Memory B cell (primary cell): ENCODE data around the gene AIFM3.
"Not testable (repeated sequence)": the region's sequence is repeated elsewhere in the genome, so short reads cannot be mapped to it uniquely, and the experiment has no call there.

Source experiments
- ATAC-seq: fragments of 150-1000 bp; cut with Tn5 transposase; 2 replicates; pipeline ENCODE4 v1.10.0; 2021; ENCODE audit warnings: low read depth, mild to moderate bottlenecking, moderate library complexity
- DNase-seq, 2 donors: peaks; one replicate each; pipeline ENCODE4 v3.0.0; 2022; ENCODE audit warnings: low spot score in 2 of 2
- H3K27ac Mint-ChIP-seq: one replicate; pipeline ENCODE4 v1.8.0; 2022; ENCODE audit warnings: mild to moderate bottlenecking, moderate library complexity, mixed read lengths
- H3K27me3 Mint-ChIP-seq: one replicate; pipeline ENCODE4 v1.8.0; 2022; ENCODE audit warnings: mixed read lengths
- H3K36me3 Mint-ChIP-seq: one replicate; pipeline ENCODE4 v1.8.0; 2022; ENCODE audit warnings: mild to moderate bottlenecking, mixed read lengths
- H3K4me1 Mint-ChIP-seq: one replicate; pipeline ENCODE4 v1.8.0; 2022; ENCODE audit warnings: mixed read lengths
- H3K4me3 Mint-ChIP-seq: one replicate; pipeline ENCODE4 v1.8.0; 2022; ENCODE audit warnings: mild to moderate bottlenecking, moderate library complexity, mixed read lengths
- H3K9me3 Mint-ChIP-seq: one replicate; pipeline ENCODE4 v1.8.0; 2022; ENCODE audit warnings: mixed read lengths

Gene AIFM3

GRCh38 chr22:20970939-20971657 lies 4.0 kb downstream of the AIFM3 start:
- no peaks in the 10 kb centered on the region for H3K9me3 Mint-ChIP-seq
- H3K27me3 Mint-ChIP-seq, result no peaks in the 10 kb centered on the region
- DNase-seq, result no peak
- H3K4me1 Mint-ChIP-seq, result peaks cover 20% of the 10 kb centered on the region
- ATAC-seq, result no peak
- H3K4me3 Mint-ChIP-seq, result no peak overlapping the region
- no peak overlapping the region for H3K27ac Mint-ChIP-seq
- no peaks in the 10 kb centered on the region for H3K36me3 Mint-ChIP-seq

DNA sequence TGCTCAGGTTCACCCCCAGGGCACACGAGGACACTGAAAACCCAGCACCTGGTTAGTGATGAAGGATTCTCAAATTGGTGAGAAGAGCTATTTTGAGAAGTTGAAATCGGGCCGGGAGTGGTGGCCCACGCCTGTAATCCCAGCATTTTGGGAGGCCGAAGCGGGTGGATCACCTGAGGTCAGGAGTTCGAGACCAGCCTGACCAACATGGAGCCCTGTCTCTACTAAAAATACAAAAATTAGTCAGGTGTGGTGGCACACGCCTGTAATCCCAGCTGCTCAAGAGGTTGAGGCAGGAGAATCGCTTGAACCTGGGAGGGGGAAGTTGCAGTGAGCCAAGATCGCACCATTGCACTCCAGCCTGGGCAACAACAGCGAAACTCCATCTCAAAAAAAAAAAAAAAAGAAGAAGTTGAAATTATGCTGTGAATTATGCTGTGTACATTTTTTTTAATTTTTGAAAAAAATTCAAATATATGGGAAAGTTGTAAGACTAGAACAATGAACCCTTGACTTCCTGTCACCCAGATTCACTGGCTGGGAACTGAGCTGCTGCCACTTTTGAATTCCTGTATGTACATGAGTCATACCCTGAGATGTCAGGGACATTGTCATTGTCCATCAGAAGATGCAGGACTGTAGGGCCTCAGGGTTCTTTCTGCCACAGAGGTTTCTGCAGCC lies 5.1 kb downstream of the AIFM3 start:
- H3K4me3 Mint-ChIP-seq, H3K27me3 Mint-ChIP-seq: not testable (repeated sequence)

DNA sequence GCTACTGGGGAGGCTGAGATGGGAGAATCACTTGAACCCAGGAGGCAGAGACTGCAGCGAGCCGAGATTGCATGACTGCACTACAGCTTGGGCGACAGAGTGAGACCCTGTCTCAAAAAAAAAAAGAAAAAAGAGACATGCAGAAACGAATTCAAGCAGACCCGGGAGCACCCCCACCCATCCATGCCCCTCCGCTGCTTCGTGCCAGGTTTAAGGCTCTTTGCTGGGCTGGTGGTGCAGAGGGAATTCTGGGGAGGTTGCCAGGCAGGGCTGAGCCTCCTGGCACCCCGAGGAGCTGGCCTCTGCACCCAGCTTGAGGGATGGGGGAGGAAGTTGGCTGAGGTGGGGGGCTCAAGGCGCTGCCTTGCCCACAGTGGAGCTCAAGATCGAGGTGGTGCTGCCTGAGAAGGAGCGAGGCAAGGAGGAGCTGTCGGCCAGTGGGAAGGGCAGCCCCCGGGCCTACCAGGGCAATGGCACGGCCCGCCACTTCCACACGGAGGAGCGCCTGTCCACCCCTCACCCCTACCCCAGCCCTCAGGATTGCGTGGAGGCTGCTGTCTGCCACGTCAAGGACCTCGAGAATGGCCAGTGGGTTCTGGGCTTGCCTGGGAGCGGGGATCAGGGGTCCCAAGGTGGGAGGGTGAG lies 6.0 kb downstream of the AIFM3 start:
- Mint-ChIP-seq H3K27me3 (no peaks in the 10 kb centered on the region), H3K36me3 (no peaks in the 10 kb centered on the region), H3K9me3 (no peaks in the 10 kb centered on the region), H3K4me3 (no peak overlapping the region), H3K4me1 (peaks cover 12% of the 10 kb centered on the region), H3K27ac (no peak overlapping the region)
- DNase-seq, result no peak
- ATAC-seq, result no peak

More for the DNA sequence above, 5.1 kb downstream of the AIFM3 start:
- H3K27ac Mint-ChIP-seq, H3K36me3 Mint-ChIP-seq, H3K9me3 Mint-ChIP-seq, DNase-seq: not testable (repeated sequence)
- peaks cover 19% of the 10 kb centered on the region for H3K4me1 Mint-ChIP-seq
- ATAC-seq, result peak; percentile 62

- H3K27me3 Mint-ChIP-seq, result no peaks in the 10 kb centered on the region
- H3K36me3 Mint-ChIP-seq, result no peaks in the 10 kb centered on the region
- no peak overlapping the region for H3K27ac Mint-ChIP-seq
- DNase-seq (no peak), ATAC-seq (no peak)
- H3K9me3 Mint-ChIP-seq, result peaks cover under 1% of the 10 kb centered on the region
- H3K4me1 Mint-ChIP-seq, result peaks cover 6% of the 10 kb centered on the region
- H3K4me3 Mint-ChIP-seq, result no peak overlapping the region
Measured at GRCh38 chr22:20973634-20974286, 6.7 kb downstream of the AIFM3 start.

GRCh38 chr22:20974336-20974955 lies 7.4 kb downstream of the AIFM3 start:
- H3K9me3 Mint-ChIP-seq, result peaks cover 3% of the 10 kb centered on the region
- DNase-seq (no peak), ATAC-seq (no peak)
- H3K4me3 Mint-ChIP-seq, result no peak overlapping the region
- peaks cover 8% of the 10 kb centered on the region for H3K4me1 Mint-ChIP-seq
- H3K27ac Mint-ChIP-seq, result no peak overlapping the region
- H3K36me3 Mint-ChIP-seq, result peaks cover 2% of the 10 kb centered on the region
- H3K27me3 Mint-ChIP-seq, result peaks cover 3% of the 10 kb centered on the region

- Mint-ChIP-seq H3K36me3 (peaks cover 2% of the 10 kb centered on the region), H3K4me3 (no peak overlapping the region), H3K27me3 (peaks cover 3% of the 10 kb centered on the region), H3K27ac (no peak overlapping the region), H3K4me1 (peaks cover 11% of the 10 kb centered on the region), H3K9me3 (peaks cover 3% of the 10 kb centered on the region)
- DNase-seq, result no peak
- no peak for ATAC-seq
Measured at GRCh38 chr22:20975541-20976290, 8.7 kb downstream of the AIFM3 start.

DNA sequence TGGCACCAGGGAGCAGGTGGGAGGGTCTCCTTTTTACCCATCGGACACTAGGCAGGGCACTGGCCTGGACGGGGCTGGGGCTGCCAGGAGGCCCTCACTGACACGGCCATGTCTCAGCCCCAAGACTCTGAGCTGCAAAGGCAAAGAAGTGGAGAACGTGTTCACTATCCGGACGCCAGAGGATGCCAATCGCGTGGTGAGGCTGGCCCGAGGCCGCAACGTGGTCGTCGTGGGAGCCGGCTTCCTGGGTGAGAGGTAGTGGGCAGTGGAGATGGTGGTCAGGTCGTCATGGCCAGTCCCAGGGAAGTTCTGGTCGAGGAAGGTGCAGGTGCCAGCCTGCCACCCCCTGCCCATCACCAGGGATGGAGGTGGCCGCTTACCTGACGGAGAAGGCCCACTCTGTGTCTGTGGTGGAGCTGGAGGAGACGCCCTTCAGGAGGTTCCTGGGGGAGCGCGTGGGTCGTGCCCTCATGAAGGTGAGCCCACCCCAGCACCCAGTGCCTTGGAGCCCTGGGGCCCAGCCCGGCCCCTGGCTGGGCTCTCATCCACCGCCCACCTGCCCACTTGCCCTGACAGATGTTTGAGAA lies 9.3 kb downstream of the AIFM3 start:
- Mint-ChIP-seq H3K27me3 (peaks cover 3% of the 10 kb centered on the region), H3K27ac (no peak overlapping the region), H3K4me3 (no peak overlapping the region), H3K36me3 (peaks cover 2% of the 10 kb centered on the region), H3K9me3 (peaks cover 3% of the 10 kb centered on the region), H3K4me1 (peaks cover 14% of the 10 kb centered on the region)
- no peak for DNase-seq
- ATAC-seq, result no peak

GRCh38 chr22:20977019-20977418 lies 10.0 kb downstream of the AIFM3 start:
- Mint-ChIP-seq H3K4me1 (peaks cover 15% of the 10 kb centered on the region), H3K4me3 (no peak overlapping the region), H3K36me3 (peaks cover 2% of the 10 kb centered on the region), H3K27me3 (peaks cover 3% of the 10 kb centered on the region), H3K9me3 (peaks cover 3% of the 10 kb centered on the region), H3K27ac (no peak overlapping the region)
- ATAC-seq (no peak), DNase-seq (no peak)

DNA sequence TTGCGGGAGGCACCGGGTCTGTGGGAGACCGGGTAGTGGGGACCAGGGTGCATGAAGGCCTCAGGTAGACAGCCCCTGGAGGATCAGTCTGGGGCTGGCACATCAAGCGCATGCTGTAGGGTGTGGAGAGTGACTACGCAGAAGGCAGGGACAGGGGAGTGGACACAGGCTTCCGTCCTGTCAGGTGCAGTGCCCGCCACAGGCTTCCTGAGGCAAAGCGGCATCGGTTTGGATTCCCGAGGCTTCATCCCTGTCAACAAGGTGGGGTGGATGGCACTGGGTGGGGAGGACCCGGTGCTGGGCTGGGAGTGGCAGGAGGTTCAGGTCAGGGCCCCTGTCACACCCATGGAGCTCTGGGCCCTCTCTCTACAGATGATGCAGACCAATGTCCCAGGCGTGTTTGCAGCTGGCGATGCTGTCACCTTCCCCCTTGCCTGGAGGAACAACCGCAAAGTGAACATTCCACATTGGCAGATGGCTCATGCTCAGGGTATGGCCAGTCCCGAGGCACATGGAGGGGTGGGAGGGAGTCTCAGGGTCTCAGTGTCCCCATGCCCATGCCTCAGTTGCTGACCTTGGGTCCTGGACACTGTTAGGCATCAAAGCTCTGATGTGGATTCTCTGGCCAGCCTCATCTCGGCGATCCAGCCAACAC lies 10.6 kb downstream of the AIFM3 start:
- ATAC-seq (no peak), DNase-seq (no peak)
- H3K4me1 Mint-ChIP-seq, result peaks cover 18% of the 10 kb centered on the region
- H3K27ac Mint-ChIP-seq, result no peak overlapping the region
- H3K27me3 Mint-ChIP-seq, result peaks cover 3% of the 10 kb centered on the region
- H3K9me3 Mint-ChIP-seq, result peaks cover 3% of the 10 kb centered on the region
- H3K36me3 Mint-ChIP-seq, result peaks cover 2% of the 10 kb centered on the region
- no peak overlapping the region for H3K4me3 Mint-ChIP-seq

DNA sequence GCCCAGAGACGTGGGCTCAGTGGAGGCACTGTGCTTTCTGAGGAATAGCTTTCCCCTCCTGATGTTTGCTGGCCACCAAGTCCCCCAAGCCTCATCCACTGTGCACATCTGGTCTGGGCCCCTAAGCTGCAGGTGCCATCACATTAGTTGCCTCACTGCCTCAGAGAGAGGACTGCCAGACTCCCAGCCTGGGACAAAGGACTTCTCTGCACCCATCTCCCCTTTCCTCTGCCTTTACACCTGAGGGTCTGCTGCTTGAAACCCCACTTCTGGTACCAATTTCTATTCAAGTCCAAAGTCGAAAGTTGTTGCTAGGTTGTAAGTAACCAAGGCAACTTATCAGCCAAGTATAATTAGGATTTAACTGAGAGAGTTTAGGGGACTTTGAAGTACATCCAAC lies 11.4 kb downstream of the AIFM3 start:
- DNase-seq, result no peak
- H3K36me3 Mint-ChIP-seq, result peaks cover 2% of the 10 kb centered on the region
- H3K9me3 Mint-ChIP-seq, result peaks cover 3% of the 10 kb centered on the region
- ATAC-seq, result no peak
- H3K27me3 Mint-ChIP-seq, result peaks cover 3% of the 10 kb centered on the region
- H3K4me3 Mint-ChIP-seq, result no peak overlapping the region
- H3K4me1 Mint-ChIP-seq, result peaks cover 21% of the 10 kb centered on the region
- no peak overlapping the region for H3K27ac Mint-ChIP-seq

DNA sequence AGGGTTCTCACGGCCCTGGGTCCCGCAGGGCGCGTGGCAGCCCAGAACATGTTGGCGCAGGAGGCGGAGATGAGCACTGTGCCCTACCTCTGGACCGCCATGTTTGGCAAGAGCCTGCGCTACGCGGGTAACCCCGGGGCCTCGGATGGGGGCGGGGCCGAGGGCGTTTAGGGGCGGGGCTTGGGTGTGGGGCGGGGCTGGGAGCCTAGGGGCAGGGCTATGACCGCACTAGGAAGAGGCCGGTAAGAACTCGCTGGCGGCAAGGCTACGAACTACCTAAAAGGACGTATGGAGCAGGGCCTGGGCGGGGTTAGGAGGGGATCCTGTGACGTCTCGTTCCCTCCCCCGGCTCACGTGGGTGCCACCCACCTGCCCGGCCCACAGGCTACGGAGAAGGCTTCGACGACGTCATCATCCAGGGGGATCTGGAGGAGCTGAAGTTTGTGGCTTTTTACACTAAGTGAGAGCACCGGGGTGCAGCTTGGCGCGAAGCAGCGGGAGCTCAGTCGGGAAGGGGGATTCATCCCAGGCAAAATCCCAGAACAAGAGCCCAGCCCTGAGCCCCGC lies 12.3 kb downstream of the AIFM3 start:
- H3K36me3 Mint-ChIP-seq, result peaks cover 5% of the 10 kb centered on the region
- H3K4me1 Mint-ChIP-seq, result peaks cover 26% of the 10 kb centered on the region
- peak overlapping the region; percentile 81 for H3K27ac Mint-ChIP-seq
- DNase-seq (peak in 1 of 2 donors; percentile 58), ATAC-seq (peak; percentile 77)
- H3K9me3 Mint-ChIP-seq, result peaks cover 3% of the 10 kb centered on the region
- H3K4me3 Mint-ChIP-seq, result peak overlapping the region; percentile 75
- peaks cover 3% of the 10 kb centered on the region for H3K27me3 Mint-ChIP-seq

GRCh38 chr22:20979940-20980453 lies 12.9 kb downstream of the AIFM3 start:
- H3K27me3 Mint-ChIP-seq, result peaks cover 3% of the 10 kb centered on the region

More at GRCh38 chr22:20979940-20980453, 12.9 kb downstream of the AIFM3 start:
- Mint-ChIP-seq H3K4me3 (no peak overlapping the region), H3K36me3 (peaks cover 5% of the 10 kb centered on the region), H3K9me3 (peaks cover 3% of the 10 kb centered on the region), H3K27ac (no peak overlapping the region), H3K4me1 (peaks cover 26% of the 10 kb centered on the region)
- DNase-seq (no peak), ATAC-seq (no peak)
